T-cell (primary cell): Measurements from ENCODE around the gene LCLAT1. TPM values are rescaled to one million over a fixed set of nuclear protein-coding genes. Genes with fewer than 3 reads are reported as not detected.

ENCODE experiments used
- ATAC-seq, 4 experiments: fragments of 200-7000 bp in 3 of 4; fragments of 150-1000 bp in 1 of 4; cut with Tn5 transposase; replicated peaks in 1 of 4; 1 replicate in 3 of 4; 2 replicates in 1 of 4; pipeline ENCODE4 v1.10.0; 2021; ENCODE audit warnings: moderate library complexity in 3 of 4, mild to moderate bottlenecking in 2 of 4, moderate number of reproducible peaks in 1 of 4
- CTCF ChIA-PET, 2 donors: fragments of 300-600 bp; sonication (Branson Sonifier 250); formaldehyde crosslinking; loops; one replicate each; lab custom pipeline; 2022; ENCODE audit warnings: antibody characterized with exemption in 2 of 2; lab: Charles Lee
- POLR2A ChIA-PET, 2 donors: fragments of 300-600 bp; sonication (Branson Sonifier 250); formaldehyde crosslinking; loops; one replicate each; lab custom pipeline; 2022; ENCODE audit warnings: antibody characterized with exemption in 2 of 2; lab: Charles Lee
- DNase-seq, 35 experiments: peaks; one replicate each; pipeline versions ENCODE4 v3.0.0 to v3.0.0-alpha.2; 2013 to 2023
- H3K27ac ChIP-seq: one replicate; pipeline ENCODE4 v1.5.1; 2013; ENCODE audit warnings: low read length
- H3K27me3 ChIP-seq, 2 experiments: replicated peaks in 1 of 2; 1 replicate in 1 of 2; 2 replicates in 1 of 2; pipeline versions ENCODE4 v1.6.1 to v1.7.0; 2013; ENCODE audit warnings: low read length in 1 of 2, mixed read lengths in 1 of 2; ENCODE audit not compliant: control insufficient read depth in 2 of 2, insufficient read depth in 2 of 2; ENCODE audit errors: extremely low read depth in 1 of 2
- H3K36me3 ChIP-seq, 2 donors: 1 replicate in 1 of 2; 2 replicates in 1 of 2; pipeline versions ENCODE4 v1.6.1 to v1.7.0; 2013; ENCODE audit warnings: low read length in 1 of 2; ENCODE audit not compliant: control insufficient read depth in 2 of 2, insufficient read depth in 1 of 2; ENCODE audit errors: extremely low read depth in 1 of 2
- H3K4me1 ChIP-seq, 2 experiments: 1 replicate in 1 of 2; 2 replicates in 1 of 2; pipeline versions ENCODE4 v1.6.1 to v1.7.0; 2013; ENCODE audit warnings: low read length in 2 of 2, mixed read lengths in 1 of 2; ENCODE audit not compliant: insufficient read depth in 2 of 2, control insufficient read depth in 1 of 2; ENCODE audit errors: extremely low read depth in 1 of 2
- H3K4me3 ChIP-seq, 2 donors: 1 replicate in 1 of 2; 2 replicates in 1 of 2; pipeline versions ENCODE4 v1.5.1 to v1.7.0; 2013; ENCODE audit warnings: mild to moderate bottlenecking in 2 of 2, low read length in 1 of 2, moderate library complexity in 1 of 2; ENCODE audit not compliant: control insufficient read depth in 1 of 2; ENCODE audit errors: extremely low read depth in 1 of 2
- H3K9me3 ChIP-seq: 2 replicates; pipeline ENCODE4 v1.7.0; 2013
- H3K27ac Mint-ChIP-seq, 2 donors: one replicate each; pipeline ENCODE4 v1.8.0; 2020 to 2021; ENCODE audit warnings: mild to moderate bottlenecking in 2 of 2, mixed read lengths in 2 of 2
- H3K27me3 Mint-ChIP-seq, 2 donors: one replicate each; pipeline ENCODE4 v1.8.0; 2021 to 2022; ENCODE audit warnings: mixed read lengths in 2 of 2
- H3K36me3 Mint-ChIP-seq: one replicate; pipeline ENCODE4 v1.8.0; 2021; ENCODE audit warnings: mixed read lengths
- H3K4me1 Mint-ChIP-seq, 3 donors: one replicate each; pipeline ENCODE4 v1.8.0; 2020 to 2022; ENCODE audit warnings: mixed read lengths in 3 of 3, mild to moderate bottlenecking in 1 of 3
- H3K4me3 Mint-ChIP-seq, 3 donors: one replicate each; pipeline ENCODE4 v1.8.0; 2020 to 2022; ENCODE audit warnings: mild to moderate bottlenecking in 3 of 3, mixed read lengths in 3 of 3, moderate library complexity in 3 of 3
- H3K9me3 Mint-ChIP-seq, 3 donors: one replicate each; pipeline ENCODE4 v1.8.0; 2020 to 2022; ENCODE audit warnings: mixed read lengths in 3 of 3
- WGBS: methylation state at CpG from one replicate; pipeline ENCODE4 v1.1.5; 2013; ENCODE audit warnings: missing lambda C conversion rate; ENCODE audit not compliant: insufficient coverage; 5-methylcytosine and 5-hydroxymethylcytosine counted together
- total RNA-seq, 35 experiments: library from RNA in 6 of 35; stranded (reverse) in 6 of 35; fragments of 120-200 nt in 1 of 35; gene quantifications; one replicate each; pipeline versions ENCODE4 v1.2.1 to v1.2.4 and lab custom pipeline; 2013 to 2026

LCLAT1 gene
- total RNA-seq, 5 donors from 2014 or later (not counting 1 experiment from before 2014, with no cell fraction given) = 13.8 to 33.0 (median 19.6) TPM

- 47% methylated on average over 3 of the region's 4 CpGs for WGBS
- peaks cover 0 to 2% (median 0%) of the 10 kb centered on the region in 3 donors for H3K4me1 Mint-ChIP-seq
- no peak overlapping the region for H3K4me3 Mint-ChIP-seq
- H3K36me3 Mint-ChIP-seq = no peaks in the 10 kb centered on the region
- no peaks in the 10 kb centered on the region for H3K9me3 Mint-ChIP-seq
- H3K9me3 ChIP-seq = no peaks in the 10 kb centered on the region
- H3K4me1 ChIP-seq = no peaks in the 10 kb centered on the region
- no peak for DNase-seq
- no peak overlapping the region for H3K27ac ChIP-seq
- ChIA-PET CTCF (interaction anchor here in 1 of 2 donors (0.6 to 1.0 kb wide), 3 partner anchors 147 to 491 kb away, joined by 3 to 4 read pairs (median 3); no protein-coding TSS in a partner anchor), POLR2A (no interaction called here)
- H3K36me3 ChIP-seq = no peaks in the 10 kb centered on the region
- peaks cover 0 to 2% of the 10 kb centered on the region in 2 donors for H3K27me3 Mint-ChIP-seq
- ATAC-seq = no peak
- H3K27ac Mint-ChIP-seq = no peak overlapping the region
- no peaks in the 10 kb centered on the region for H3K27me3 ChIP-seq
- no peak overlapping the region for H3K4me3 ChIP-seq
Observed at GRCh38 chr2:30656079-30656478, 209.0 kb downstream of the LCLAT1 start.

DNA sequence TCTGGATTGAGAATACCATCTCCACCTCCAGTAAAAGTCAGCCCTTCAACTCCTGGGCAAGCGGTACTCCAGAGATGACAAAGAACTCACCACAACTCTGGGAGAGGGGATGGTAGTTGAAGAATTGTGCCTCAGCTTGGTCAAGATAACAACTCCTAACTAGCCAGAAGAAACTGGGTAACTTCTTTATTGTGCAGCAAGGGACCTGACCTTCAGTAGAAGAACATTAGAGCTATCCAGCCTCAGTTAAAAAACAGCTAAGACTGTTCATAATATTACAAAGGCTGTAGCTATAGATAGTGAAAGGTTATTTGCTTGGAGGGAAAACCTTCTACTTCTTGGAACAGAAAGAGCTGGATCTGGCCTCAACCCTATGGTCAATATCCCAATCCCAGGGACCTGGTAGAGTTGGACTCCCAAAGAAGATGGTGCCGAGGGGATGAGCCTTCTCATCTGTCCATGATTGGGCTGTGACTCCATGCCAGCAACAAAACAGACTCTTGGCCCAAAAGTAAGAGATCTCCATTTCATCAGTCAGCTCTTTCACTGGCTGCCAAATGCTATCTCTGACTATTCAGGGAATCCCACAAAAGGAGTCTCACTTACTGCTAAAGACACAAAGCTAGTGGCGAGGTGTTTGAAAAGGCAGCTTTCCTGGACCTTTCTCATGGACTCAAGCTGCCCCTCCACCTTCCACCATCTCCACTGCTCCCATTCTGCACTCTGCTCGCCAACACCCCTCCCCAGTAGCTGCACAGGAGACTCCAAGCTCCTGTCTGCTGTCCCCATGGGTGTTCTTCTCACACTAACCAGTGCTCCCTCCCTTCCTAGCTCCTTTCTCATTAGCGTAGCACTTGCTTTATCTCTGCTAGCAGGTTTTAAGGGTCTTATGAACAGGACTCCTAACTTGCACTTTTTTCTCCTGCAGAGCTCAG is 214.4 kb downstream of the LCLAT1 start:
- Histone ChIP-seq H3K4me3 (no peak overlapping the region), H3K4me1 (no peaks in the 10 kb centered on the region), H3K27ac (no peak overlapping the region), H3K27me3 (no peaks in the 10 kb centered on the region), H3K9me3 (no peaks in the 10 kb centered on the region), H3K36me3 (no peaks in the 10 kb centered on the region)
- peaks cover 0 to 2% (median 0%) of the 10 kb centered on the region in 3 donors for H3K4me1 Mint-ChIP-seq
- H3K9me3 Mint-ChIP-seq = no peaks in the 10 kb centered on the region
- no peaks in the 10 kb centered on the region for H3K36me3 Mint-ChIP-seq
- ChIA-PET CTCF (interaction anchor here in 1 of 2 donors (0.6 kb wide), 1 partner anchor 102 kb away, joined by 3 read pairs; no protein-coding TSS in a partner anchor), POLR2A (no interaction called here)
- DNase-seq (no peak), ATAC-seq (no peak)
- no peak overlapping the region for H3K27ac Mint-ChIP-seq
- H3K27me3 Mint-ChIP-seq = peaks cover 0 to 2% of the 10 kb centered on the region in 2 donors
- H3K4me3 Mint-ChIP-seq = no peak overlapping the region
- WGBS = 88% methylated on average over 3 of the region's 5 CpGs

DNA sequence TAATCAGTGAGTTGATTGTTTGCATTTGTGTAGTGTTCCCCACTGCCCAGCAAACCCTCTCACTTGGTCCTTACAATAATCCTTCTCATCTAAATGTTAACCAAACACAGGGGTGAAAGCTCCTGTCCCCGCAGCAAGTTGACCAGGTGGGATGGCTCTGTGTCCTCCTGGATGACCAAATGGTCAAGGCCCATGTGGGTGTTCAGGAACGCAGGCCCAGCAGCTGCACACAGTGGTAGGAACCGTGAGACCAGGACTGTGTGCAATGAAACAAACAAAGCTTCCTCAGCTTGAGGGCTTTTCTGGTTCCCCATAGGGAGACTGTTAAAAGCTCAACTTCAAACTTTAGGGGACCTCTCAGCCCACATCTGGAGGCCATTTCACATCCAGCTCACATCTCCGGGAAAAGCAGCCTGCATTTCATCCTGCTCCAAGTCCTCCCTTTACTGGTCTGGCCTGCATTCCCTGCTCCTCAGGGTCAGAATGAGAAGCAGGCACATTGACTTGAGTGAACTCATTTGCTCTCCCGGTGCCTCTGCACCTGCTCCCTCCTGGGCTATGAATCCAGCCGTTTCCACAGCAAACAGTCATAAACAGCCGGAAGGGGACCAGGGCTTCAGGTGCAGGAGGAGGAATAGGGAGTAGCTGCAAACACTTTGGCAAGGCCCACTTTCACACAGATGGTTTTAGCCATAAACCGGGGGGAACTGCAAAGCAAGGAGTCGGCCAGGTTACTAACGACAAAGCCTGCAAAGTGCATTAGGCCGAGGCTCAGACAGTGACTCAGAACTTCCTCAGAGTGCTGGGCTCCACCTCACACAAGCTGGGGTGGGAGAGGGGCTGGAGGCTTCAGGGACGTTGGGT is 215.5 kb downstream of the LCLAT1 start:
- no peaks in the 10 kb centered on the region for H3K4me1 ChIP-seq
- ChIA-PET POLR2A (no interaction called here), CTCF (interaction anchor here in 1 of 2 donors (0.7 kb wide), 1 partner anchor 11 kb away, joined by 3 read pairs; no protein-coding TSS in a partner anchor)
- no peak for ATAC-seq
- H3K9me3 ChIP-seq = no peaks in the 10 kb centered on the region
- Mint-ChIP-seq H3K27ac (no peak overlapping the region), H3K9me3 (no peaks in the 10 kb centered on the region), H3K27me3 (peaks cover 0 to 2% of the 10 kb centered on the region in 2 donors), H3K36me3 (no peaks in the 10 kb centered on the region), H3K4me3 (no peak overlapping the region), H3K4me1 (no peaks in the 10 kb centered on the region)
- no peak overlapping the region for H3K4me3 ChIP-seq
- H3K27ac ChIP-seq = no peak overlapping the region
- DNase-seq = no peak
- no peaks in the 10 kb centered on the region for H3K27me3 ChIP-seq
- H3K36me3 ChIP-seq = no peaks in the 10 kb centered on the region
- WGBS = 82% methylated on average over 10 of the region's 12 CpGs

GRCh38 chr2:30663321-30663720 is 216.3 kb downstream of the LCLAT1 start:
- ChIA-PET POLR2A (no interaction called here), CTCF (no interaction called here)
- Mint-ChIP-seq H3K4me3 (no peak overlapping the region), H3K4me1 (no peaks in the 10 kb centered on the region), H3K27ac (no peak overlapping the region), H3K27me3 (peaks cover 0 to 2% of the 10 kb centered on the region in 2 donors), H3K36me3 (no peaks in the 10 kb centered on the region), H3K9me3 (peaks cover 0 to under 1% (median 0%) of the 10 kb centered on the region in 3 donors)
- Histone ChIP-seq H3K36me3 (no peaks in the 10 kb centered on the region), H3K4me1 (no peaks in the 10 kb centered on the region), H3K4me3 (no peak overlapping the region), H3K9me3 (no peaks in the 10 kb centered on the region), H3K27me3 (no peaks in the 10 kb centered on the region), H3K27ac (no peak overlapping the region)
- no peak for ATAC-seq
- DNase-seq = no peak
- 92% methylated on average over 3 of the region's 4 CpGs for WGBS

GRCh38 chr2:30663806-30664205 is 216.8 kb downstream of the LCLAT1 start:
- no peak overlapping the region for H3K4me3 Mint-ChIP-seq
- H3K4me1 ChIP-seq = no peaks in the 10 kb centered on the region
- no peaks in the 10 kb centered on the region for H3K9me3 ChIP-seq
- no peak for ATAC-seq
- no peaks in the 10 kb centered on the region for H3K4me1 Mint-ChIP-seq
- H3K36me3 ChIP-seq = no peaks in the 10 kb centered on the region
- no peaks in the 10 kb centered on the region for H3K36me3 Mint-ChIP-seq
- H3K4me3 ChIP-seq = no peak overlapping the region
- no peak for DNase-seq
- 53% methylated on average over 2 of the region's 3 CpGs for WGBS
- CTCF ChIA-PET = no interaction called here
- peaks cover 0 to 6% (median 1%) of the 10 kb centered on the region in 3 donors for H3K9me3 Mint-ChIP-seq
- POLR2A ChIA-PET = no interaction called here
- H3K27ac ChIP-seq = no peak overlapping the region
- no peaks in the 10 kb centered on the region for H3K27me3 Mint-ChIP-seq
- H3K27ac Mint-ChIP-seq = no peak overlapping the region
- H3K27me3 ChIP-seq = no peaks in the 10 kb centered on the region

GRCh38 chr2:30664761-30665358 is 217.8 kb downstream of the LCLAT1 start:
- Histone ChIP-seq H3K27me3 (no peaks in the 10 kb centered on the region), H3K36me3 (no peaks in the 10 kb centered on the region), H3K4me3 (no peak overlapping the region), H3K4me1 (no peaks in the 10 kb centered on the region), H3K9me3 (no peaks in the 10 kb centered on the region), H3K27ac (no peak overlapping the region)
- Mint-ChIP-seq H3K4me1 (no peaks in the 10 kb centered on the region), H3K27ac (no peak overlapping the region), H3K36me3 (peaks cover 1% of the 10 kb centered on the region), H3K4me3 (no peak overlapping the region), H3K9me3 (peaks cover 1 to 13% (median 7%) of the 10 kb centered on the region in 3 donors), H3K27me3 (peaks cover 0 to under 1% of the 10 kb centered on the region in 2 donors)
- no peak for ATAC-seq
- WGBS = 80% methylated on average over 5 of the region's 8 CpGs
- DNase-seq = no peak
- ChIA-PET CTCF (no interaction called here), POLR2A (no interaction called here)
